Germinal center (tissue), 1 donor: ENCODE measurements around the gene PACRG.
"Not testable (repeated sequence)": the region's sequence is repeated elsewhere in the genome, so short reads cannot be mapped to it uniquely, and the experiment has no call there.

Experiments
- DNase-seq: peaks from one replicate; pipeline ENCODE4 v3.0.0; 2012; ENCODE audit warnings: mixed read lengths, low spot score

PACRG gene

DNA sequence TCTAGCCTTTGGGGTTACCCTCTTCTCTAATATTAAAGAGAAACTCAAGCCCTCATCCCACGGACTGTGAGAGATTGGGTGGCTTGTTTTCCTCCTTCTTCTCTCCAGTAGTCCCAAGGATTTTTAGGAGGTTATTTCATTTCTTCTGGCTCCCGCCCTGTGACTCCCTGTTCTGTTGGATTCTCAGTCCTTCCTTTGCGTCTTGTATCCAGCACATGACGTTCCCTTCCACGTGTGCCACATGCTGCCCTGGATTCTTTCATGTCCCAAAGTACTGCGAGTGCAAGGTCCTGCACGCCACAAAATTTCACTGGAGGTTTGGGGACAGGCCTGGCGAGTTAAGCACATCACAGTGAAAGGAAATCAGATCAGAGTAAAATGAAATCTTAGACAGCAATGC, 213.4 kb downstream of the PACRG start:
- DNase-seq = no peak

DNA sequence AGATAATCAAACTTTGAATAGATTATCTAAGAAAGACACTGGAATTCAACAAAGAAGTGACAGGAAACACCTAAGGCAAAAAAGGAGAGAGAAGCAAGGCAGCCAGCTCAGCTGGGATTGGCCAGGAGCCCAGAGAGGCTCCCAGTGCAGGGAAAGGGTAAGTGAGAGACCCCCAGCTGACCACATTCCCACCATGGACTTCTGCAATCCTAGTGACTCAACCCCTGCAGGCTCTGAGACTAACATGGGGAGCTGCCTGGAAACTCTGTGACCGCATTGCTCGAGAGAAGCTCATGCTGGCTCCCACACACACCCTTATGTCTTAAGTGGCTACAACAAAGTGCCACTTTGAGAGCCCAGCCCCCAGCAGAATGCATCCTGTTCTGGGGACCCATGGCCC, 215.1 kb downstream of the PACRG start:
- DNase-seq = no peak

DNA sequence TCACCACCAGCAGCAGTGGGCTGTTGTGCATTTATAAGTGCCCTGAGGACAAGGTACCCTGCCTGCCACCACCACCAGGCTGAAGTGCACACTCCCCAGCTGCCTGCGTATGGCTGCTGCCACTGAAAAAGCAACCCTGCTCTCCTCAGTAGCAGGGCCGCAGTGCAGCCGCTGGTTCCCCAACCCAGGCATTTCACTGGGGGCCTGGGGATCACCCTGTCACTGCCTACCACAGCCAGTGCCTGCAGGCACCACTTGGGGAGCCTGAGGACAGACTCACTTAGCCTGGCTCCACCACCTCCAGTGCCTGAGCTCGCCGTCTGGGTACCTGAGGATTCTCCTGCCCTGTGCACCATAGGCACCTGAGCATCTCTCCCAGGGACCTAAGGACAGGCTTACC, 215.6 kb downstream of the PACRG start:
- no peak for DNase-seq

DNA sequence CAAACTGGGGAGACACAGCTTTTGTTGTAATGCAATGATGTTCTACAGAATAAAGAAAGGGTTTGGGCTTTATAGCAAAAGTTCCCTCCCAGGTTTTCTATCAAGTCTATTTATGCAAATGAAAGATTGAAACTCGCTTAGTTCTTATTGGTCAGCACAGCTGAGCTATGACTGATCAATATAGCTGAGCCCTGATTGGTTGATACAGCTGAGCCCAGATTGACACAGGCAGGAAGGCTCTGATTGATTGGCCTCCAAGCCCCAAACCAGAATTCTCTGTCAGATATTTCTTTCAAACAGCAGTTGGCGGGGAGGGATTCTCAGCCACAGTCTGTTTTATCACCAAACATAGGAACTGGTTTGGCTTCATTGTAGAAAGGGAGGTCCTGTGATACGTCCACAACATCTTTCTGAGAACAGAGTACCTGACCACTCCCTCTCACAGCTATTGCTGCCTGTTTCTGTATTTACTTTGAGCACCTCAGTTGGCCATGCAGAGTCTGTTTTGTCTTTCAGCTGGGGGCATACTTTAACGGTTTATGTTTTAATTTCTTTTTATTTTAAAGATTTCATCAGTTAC, 223.5 kb downstream of the PACRG start:
- no peak for DNase-seq

DNA sequence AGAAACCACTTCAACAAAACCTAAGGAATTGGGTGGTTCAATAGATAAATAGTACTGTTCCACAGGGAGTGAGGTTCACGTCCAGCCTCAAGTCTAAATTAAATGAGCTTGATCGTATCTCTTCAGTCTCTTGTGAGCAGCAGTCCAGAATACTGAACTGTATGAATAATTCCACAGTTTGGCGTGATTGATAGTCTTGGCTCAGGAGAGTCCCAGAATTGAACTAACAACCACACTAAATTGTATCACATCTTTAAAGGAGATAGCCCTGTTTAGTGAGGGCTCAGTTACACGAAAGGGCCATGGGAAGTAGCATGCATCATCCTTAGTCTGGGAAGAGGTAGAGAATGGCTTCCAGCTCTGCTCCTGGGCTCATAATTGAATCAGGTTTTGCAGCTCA, 224.6 kb downstream of the PACRG start:
- DNase-seq = no peak

DNA sequence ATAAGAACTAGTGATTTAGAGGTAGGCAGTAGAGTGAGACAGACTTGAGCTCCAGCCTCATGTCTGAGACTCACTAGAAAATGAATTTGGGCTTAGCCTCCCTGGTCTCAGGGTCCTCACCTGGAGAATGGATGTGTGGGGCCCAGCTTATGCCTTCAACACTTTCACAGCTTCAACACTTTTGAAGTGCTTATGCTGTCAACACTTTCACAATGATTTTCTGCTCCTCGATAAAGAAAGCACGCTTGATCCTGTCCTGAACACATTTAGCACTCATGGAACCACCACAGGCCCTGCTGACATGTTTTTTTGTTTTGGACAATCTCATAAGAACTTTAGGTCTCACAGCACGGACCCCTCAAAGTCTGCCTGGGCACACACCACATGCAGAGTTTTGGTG, 229.3 kb downstream of the PACRG start:
- DNase-seq = no peak

DNA sequence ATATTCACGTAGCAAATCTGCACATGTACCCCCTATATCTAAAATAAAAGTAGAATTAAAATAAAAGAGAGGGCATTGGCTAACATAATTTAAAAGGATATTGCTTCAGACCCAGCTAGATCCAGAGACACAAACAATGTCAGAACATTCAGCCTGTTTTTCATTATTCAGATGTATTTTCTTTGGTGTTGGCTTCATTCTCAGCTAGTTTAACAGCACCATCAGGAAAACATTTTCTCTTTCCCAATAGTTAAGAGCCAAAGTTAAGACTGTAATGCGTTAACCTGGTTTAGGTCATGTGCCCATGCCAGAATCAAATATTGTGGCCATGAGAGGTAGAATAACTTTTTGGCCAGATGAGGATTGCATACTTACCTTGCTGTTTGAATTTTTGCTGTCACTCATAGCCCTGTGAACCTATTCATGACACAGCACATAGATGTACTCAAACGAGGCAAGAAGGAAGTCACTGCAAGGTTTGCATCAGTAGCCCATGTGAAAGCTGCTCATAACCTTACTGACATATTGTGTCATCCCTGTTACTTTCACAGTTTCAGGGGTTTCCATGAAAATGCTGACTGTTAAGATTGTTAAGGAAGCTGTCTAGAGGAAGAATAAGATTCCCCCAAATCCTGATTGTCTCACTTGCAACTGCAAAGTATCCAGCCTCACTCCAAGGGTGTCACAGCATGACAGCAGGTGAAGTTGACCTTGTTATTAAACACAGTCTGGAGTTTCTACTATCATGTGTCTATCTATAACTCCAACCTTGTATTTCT, 233.1 kb downstream of the PACRG start:
- no peak for DNase-seq

DNA sequence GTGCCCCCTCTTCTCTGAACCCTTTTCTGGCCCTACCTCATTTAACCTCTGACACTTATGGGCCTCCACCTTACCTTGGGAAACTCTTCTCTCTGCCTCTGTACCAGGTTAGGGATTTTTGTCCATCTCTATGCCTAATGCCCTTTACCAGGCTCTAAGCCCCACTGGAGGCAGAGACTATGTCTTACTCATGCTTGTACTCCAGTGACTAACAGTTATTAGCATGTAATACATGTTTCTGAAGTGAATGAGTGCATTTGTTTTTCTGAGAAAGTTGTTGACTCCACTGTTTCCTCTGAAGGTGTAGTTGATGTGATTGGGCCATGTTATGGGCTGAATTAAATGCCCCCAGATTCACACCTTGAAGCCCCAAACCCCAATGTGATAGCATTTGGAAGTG, 234.3 kb downstream of the PACRG start:
- no peak for DNase-seq

DNA sequence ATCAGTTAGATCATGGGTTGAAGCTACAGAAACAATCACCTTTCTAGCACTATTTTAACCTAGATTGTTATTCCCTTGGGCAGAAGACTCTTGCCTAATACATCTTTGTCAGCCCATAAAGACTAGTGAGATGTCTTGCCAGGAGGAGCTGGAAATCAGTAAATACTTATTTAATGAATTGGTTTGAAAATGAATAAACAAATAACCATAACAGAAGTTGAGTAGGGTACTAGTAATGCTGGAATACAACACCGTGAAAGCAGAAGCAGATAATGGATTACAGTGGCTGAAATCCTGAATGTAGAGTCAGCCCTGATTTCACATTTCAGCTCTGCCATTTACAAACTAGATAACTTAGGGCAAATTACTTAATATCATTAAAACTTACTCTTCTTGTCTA, 236.1 kb downstream of the PACRG start:
- DNase-seq = no peak

DNA sequence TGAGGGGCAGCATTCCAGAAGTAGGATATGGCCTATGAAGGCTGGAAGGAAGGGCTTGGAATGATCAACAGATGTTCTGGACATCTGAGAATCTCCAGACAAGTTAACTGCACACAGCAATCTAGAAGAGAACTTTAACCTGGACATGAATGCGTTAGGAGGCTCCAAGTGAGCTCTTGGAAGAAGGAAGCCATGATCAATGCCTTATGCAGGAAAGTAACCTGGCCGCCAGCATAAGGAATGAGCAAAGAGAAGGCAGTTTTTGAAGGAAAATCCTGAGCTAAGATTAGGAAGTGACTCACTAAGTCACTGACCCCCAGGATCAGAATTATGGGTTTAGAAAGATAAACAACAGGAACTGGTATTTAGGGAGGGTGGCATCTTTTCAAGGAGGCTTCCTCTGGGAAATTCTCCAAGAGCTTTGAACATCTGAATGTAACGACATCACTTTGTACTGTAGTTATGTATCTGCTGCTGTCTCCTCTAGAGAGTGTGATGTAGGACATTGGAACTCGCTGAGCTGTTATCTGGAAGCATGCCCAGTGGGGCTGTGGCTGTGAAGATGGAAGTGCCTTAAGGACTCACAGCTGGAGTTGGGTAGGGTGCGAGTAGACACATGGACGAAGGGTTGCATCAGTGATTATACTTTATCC, 236.8 kb downstream of the PACRG start:
- no peak for DNase-seq

DNA sequence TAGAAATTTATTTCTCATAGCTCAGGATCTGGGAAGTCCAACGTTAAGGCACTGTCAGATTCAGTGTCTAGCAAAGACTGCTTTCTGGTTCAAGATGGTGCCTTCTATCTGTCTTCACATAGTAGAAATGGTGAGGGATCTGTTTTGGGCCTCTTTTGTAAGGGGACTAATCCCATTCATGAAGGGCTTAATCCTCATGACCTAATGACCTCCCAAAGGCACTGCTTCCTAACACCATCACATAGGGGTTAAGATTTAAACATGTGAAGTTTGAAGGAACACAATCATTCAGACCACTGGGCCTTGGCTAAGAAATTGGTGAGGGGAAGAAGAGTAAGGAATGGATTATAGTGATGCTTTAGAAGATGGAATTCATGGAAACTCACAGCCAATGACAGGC, 237.6 kb downstream of the PACRG start:
- DNase-seq = no peak

DNA sequence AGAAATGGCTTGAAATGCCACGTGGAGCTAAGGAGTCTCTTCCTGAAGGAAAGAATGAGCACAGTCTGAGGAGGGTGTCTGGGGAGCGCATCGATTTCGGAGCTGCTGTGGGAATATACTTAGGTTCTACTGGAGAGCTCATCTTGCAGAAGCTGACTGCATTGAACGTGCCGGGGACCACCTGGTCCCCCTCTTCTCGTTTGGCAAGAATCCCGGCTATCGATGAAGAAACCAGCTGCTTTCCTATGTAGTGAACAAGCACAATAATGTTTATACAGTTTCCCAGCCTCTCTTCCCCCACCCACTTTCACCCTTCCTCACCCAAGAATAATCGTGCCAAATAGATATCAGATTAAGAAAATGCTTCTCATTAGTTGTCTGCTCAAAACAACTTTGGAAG, 242.5 kb downstream of the PACRG start:
- no peak for DNase-seq

DNA sequence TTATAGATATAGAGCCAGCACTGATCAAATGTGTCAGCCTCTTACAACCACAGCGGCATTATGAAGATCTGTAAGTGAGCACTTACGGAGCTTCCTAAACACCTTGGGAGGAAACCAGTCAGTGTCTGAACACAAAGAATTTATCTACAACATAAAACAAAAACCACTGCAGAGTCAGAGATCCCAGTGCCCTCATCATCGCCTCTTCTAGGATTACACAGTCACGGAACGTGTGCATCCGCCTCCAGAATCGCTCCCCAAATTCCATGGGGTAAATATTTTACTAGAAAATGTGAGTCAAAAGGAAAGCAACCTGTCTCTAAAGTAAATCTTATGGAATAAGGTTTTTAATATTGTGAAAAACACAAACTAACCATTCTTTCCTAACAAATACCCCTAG, 243.6 kb downstream of the PACRG start:
- no peak for DNase-seq

DNA sequence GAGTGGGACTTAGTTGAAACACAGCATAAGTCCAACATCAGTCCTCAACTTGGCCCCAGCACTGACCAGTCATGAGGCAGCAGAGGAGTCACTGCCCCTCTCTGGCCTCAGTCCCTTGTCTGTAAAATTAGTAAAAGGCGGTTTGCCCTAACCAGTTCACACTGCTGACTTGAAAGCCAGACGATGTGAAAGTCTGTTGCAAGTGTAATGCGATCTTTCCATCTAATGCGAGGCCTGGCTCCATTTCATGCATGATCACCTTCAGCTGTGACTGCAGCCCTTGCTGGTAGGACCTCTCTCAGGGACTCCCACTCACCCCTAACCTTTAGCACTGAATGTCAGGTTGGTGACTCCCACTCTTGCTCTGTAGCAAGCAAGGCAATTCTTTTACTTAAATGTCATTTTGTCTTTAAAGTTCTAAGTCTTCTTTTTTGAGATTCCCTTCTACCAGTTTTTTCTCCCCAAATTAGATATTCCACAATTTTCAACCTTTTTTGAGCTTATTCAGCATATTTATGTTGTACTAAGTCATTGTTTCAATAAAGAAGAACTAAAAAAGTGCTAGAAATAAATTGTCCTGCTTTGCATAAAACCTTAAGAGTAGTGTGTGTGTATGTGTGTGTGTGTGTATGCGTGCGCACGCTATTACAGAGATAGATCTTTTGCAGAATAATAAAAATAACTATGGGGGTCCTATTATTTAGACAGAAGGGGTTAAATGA, 245.5 kb downstream of the PACRG start:
- no peak for DNase-seq

DNA sequence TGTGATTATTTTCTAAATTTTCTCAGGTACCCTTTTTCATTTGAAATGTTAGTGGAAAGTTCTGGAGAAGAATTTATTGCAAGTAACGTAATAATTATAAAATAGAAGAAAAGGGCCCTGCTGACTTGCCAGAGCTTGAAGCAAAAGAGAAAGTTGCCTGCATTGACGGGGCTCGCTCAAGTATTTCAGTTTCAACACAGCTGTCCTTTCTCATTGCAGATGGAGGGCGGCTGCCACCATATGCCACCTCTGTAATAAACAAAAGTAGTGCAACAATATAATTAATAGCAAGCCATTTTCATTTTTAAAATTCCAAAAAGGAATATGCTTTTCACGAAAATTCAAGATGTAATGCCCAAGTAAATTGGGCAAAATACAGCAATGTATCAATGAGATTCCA, 246.2 kb downstream of the PACRG start:
- DNase-seq = no peak

DNA sequence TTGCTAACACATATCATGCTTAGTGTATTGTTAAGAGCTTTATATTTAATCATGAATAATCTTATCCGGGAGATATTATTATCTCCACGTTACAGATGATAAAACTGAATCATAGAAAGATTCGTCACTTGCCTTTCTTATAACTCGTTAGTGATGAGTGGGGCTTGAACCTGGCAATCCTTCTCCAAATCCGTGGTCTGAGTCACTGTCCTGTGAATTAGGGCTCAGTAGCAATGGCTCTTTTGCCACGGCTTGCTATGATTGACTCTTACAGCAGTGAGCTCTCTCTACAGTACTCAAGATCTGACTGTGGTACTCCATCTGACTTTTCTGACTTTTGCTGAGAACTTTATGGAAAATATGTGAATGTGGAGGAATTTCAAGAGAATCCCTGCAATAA, 246.9 kb downstream of the PACRG start:
- DNase-seq = no peak

DNA sequence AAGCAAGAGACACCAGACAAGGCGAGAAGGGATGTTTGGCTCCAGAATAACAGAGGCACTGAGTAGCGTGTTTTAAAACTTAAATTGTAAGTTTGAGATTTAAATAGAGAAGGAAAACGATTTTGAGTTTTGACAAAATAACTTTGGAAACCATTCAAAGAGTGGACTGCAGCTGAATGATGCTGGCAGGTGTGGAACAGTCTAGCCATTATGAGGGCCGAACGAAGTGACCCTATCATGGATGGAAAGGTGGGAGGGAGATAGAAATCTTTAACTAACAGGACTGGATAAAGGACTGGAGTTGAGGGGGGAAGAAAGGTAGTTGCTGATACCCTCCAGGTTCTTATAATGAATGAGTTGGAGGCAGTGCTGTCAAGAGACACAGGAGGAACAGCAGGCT, 248.4 kb downstream of the PACRG start:
- no peak for DNase-seq

DNA sequence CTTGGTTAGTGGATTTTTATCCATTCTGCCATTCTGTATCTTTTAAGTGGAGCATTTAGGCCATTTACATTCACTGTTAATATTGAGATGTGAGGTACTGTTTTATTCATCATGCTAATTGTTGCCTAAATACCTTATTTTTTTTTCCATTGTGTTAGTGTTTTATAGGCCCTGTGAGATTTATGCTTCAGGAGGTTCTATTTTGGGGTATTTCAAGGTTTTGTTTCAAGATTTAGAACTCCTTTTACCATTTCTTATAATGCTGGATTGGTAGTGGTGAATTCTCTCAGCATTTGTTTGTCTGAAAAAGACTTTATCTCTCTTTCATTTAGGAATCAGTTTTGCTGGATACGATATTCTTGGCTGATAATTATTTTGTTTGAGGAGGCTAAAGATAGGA, 255.5 kb downstream of the PACRG start:
- DNase-seq = not testable (repeated sequence)

DNA sequence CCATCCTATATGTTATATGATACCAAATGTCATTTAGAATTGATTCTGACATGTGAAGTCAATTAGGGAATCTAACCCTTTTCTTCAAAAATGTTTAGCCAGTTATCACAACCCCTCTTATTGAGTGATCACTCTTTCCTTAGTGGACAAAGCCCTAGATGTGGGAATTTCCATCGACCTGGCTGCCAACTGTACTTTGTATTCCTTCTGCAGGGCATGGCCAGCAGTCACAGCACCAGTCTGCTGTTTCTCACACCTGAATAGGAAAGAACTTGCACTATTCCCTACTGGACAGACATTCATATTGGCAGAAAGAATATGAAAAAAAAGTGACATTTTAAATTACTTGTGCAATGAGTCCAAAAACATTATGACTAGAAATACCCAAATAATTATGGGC, 271.0 kb downstream of the PACRG start:
- DNase-seq = no peak

DNA sequence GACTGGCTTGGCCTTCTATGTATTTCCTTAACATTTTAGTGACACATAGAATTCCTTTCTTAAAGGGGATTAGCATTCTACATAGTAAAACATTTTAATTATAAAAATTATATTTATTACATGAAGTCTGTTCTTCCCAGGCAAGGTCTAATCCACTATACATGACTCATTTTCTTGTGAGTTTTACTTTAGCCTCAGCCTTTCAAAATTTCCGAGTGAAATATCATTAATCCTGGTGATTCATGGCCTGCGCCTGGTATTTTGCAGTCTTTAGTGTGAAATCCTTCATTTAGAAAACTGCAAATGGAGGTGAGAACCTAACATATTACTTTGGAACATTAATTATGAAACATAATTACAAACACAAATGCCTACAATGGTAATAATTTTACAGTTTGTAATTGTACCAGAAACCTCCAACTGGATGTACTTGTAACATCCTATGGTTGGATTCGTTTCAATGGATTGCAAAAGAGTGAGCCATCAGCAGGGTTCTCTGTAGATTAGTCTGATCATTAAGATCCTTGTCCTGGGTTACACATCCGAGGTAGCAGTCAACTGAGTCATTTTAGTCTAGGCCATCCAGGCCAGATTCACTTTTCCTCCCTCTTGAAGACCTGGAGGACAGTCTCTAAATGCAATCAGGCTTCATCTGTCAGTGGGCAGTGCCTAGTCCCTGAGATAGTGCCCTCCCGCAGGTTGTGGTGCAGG, 272.0 kb downstream of the PACRG start:
- DNase-seq = no peak

DNA sequence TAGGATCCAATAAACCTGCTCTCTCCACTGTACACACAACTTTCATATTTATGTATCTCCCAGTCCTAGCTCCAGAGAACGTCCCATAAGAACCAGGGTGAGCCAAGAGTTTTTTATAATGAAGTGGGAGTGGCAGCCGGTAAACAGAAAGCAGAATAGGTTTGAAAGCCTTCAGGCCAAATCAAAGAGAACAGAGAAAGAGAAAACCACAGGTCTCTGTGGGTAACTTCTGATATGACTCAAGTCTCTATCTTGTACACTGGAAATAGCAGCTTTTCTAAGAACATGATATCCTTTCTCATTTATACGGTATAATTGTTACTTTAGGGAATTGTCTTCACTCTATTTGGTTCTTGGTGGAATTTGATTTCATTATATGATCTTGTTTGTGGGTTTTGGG, 273.6 kb downstream of the PACRG start:
- DNase-seq = no peak

DNA sequence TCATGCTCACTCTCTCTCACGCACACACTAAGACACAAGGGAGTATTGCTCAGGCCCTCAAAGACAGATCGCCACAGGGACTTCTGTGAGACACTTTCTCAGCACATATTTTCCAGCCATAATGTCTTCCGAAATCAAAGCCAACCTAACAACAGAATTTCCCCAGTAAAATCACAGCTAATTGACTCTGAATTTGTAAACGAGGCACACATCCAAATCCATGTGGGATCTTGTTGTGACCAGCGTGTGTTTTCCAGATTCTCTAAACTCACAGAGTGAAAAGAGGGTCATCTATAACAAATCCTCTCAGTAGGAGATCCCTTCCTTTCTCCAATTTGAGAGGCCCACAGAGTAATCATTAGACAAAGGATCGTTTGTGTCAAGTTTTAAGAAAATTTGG, 280.4 kb downstream of the PACRG start:
- DNase-seq = no peak
